ENCODE data around the gene BDKRB1.

The BDKRB1 gene

GRCh38 chr14:96269359-96269710, 13.3 kb downstream of the BDKRB1 start:
- Histone ChIP-seq H3K27me3 (ENCODE audit: control insufficient read depth, low read length) (no peaks in the 10 kb centered on the region), H3K27ac (ENCODE audit: low read depth, low read length) (no peak overlapping the region), H3K4me2 (ENCODE audit: low read length) (no peak overlapping the region), H3K4me1 (ENCODE audit: control insufficient read depth, low read length) (no peaks in the 10 kb centered on the region), H3K36me3 (ENCODE audit: control insufficient read depth, low read length) (no peaks in the 10 kb centered on the region), H3K9me3 (ENCODE audit: control insufficient read depth, insufficient read depth, low read length) (no peaks in the 10 kb centered on the region), H3K79me2 (ENCODE audit: control insufficient read depth, low read length) (no peaks in the 10 kb centered on the region), H3F3A (ENCODE audit: control insufficient read depth, insufficient read depth) (no peaks in the 10 kb centered on the region), H3K4me3 (ENCODE audit: low read length) (no peak overlapping the region), H3K9me2 (replicated peaks; ENCODE audit: control insufficient read depth, low read length) (no peaks in the 10 kb centered on the region), H4K20me1 (ENCODE audit: control insufficient read depth, insufficient read depth, low read depth, low read length) (no peaks in the 10 kb centered on the region)
- TF ChIP-seq EZH2phosphoT487 (IDR thresholded peaks at IDR 0.05; ENCODE audit: borderline replicate concordance, low read length) = no peak
- no peak for TF ChIP-seq CTCF (IDR thresholded peaks at IDR 0.05; ENCODE audit: low read depth, low read length, poor library complexity, severe bottlenecking)

GRCh38 chr14:96270565-96271420, 14.8 kb downstream of the BDKRB1 start:
- no peaks in the 10 kb centered on the region for H3K79me2 ChIP-seq (ENCODE audit: control insufficient read depth, low read length)
- H3K9me2 ChIP-seq (replicated peaks; ENCODE audit: control insufficient read depth, low read length) = no peaks in the 10 kb centered on the region
- no peak for TF ChIP-seq CTCF (IDR thresholded peaks at IDR 0.05; ENCODE audit: low read depth, low read length, poor library complexity, severe bottlenecking)
- TF ChIP-seq EZH2phosphoT487 (IDR thresholded peaks at IDR 0.05; ENCODE audit: borderline replicate concordance, low read length) = no peak
- H3K27ac ChIP-seq (ENCODE audit: low read depth, low read length) = no peak overlapping the region
- H4K20me1 ChIP-seq (ENCODE audit: control insufficient read depth, insufficient read depth, low read depth, low read length) = no peaks in the 10 kb centered on the region
- H3K27me3 ChIP-seq (ENCODE audit: control insufficient read depth, low read length) = peaks cover 5% of the 10 kb centered on the region; the same call in 1 of the 2 replicates
- no peaks in the 10 kb centered on the region for H3K36me3 ChIP-seq (ENCODE audit: control insufficient read depth, low read length)
- H3F3A ChIP-seq (ENCODE audit: control insufficient read depth, insufficient read depth) = no peaks in the 10 kb centered on the region
- H3K4me2 ChIP-seq (ENCODE audit: low read length) = no peak overlapping the region
- no peak overlapping the region for H3K4me3 ChIP-seq (ENCODE audit: low read length)
- no peaks in the 10 kb centered on the region for H3K4me1 ChIP-seq (ENCODE audit: control insufficient read depth, low read length)
- no peaks in the 10 kb centered on the region for H3K9me3 ChIP-seq (ENCODE audit: control insufficient read depth, insufficient read depth, low read length)

DNA sequence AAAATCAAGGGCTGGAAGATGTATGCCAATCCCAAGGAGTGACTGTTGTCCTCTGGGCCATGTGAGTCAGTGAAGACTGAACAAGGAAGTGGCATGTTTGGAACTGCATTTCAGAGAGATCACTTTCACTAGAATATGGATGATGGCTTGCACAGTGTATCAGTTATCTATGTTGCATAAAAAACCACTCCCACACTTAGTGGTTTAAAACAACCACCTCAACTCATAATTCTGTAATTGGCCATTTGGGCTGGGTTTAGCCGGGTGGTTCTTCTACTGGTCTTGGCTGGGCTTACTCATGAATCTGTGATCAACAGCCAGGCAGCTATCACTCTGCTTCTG, 15.4 kb downstream of the BDKRB1 start:
- TF ChIP-seq EZH2phosphoT487 (IDR thresholded peaks at IDR 0.05; ENCODE audit: borderline replicate concordance, low read length) (no peak), CTCF (IDR thresholded peaks at IDR 0.05; ENCODE audit: low read depth, low read length, poor library complexity, severe bottlenecking) (no peak)
- no peak overlapping the region for H3K27ac ChIP-seq (ENCODE audit: low read depth, low read length)
- no peaks in the 10 kb centered on the region for H3F3A ChIP-seq (ENCODE audit: control insufficient read depth, insufficient read depth)
- no peaks in the 10 kb centered on the region for H3K36me3 ChIP-seq (ENCODE audit: control insufficient read depth, low read length)
- H3K4me2 ChIP-seq (ENCODE audit: low read length) = no peak overlapping the region
- H4K20me1 ChIP-seq (ENCODE audit: control insufficient read depth, insufficient read depth, low read depth, low read length) = no peaks in the 10 kb centered on the region
- no peaks in the 10 kb centered on the region for H3K9me3 ChIP-seq (ENCODE audit: control insufficient read depth, insufficient read depth, low read length)
- no peaks in the 10 kb centered on the region for H3K4me1 ChIP-seq (ENCODE audit: control insufficient read depth, low read length)
- H3K79me2 ChIP-seq (ENCODE audit: control insufficient read depth, low read length) = no peaks in the 10 kb centered on the region
- H3K4me3 ChIP-seq (ENCODE audit: low read length) = no peak overlapping the region
- H3K27me3 ChIP-seq (ENCODE audit: control insufficient read depth, low read length) = peaks cover 5% of the 10 kb centered on the region; the same call in 1 of the 2 replicates
- H3K9me2 ChIP-seq (replicated peaks; ENCODE audit: control insufficient read depth, low read length) = no peaks in the 10 kb centered on the region

Data from DOHH2 (cell line).